ENCODE data around the gene FAM9C. TPM values are rescaled to one million over a fixed set of nuclear protein-coding genes. Genes with fewer than 3 reads are reported as not detected.
A peak's percentile ranks its signal among the peaks of the same experiment; 100 is the strongest.
"Not testable (repeated sequence)": the region's sequence is repeated elsewhere in the genome, so short reads cannot be mapped to it uniquely, and the experiment has no call there.

The FAM9C gene
- total RNA-seq, 1 donor from 2014 or later, result not detected

- DNase-seq (ENCODE audit: extremely low spot score, unreplicated experiment), result no peak
- H3K27ac Mint-ChIP-seq, result no peak overlapping the region
- TF ChIP-seq, protein P1, sequence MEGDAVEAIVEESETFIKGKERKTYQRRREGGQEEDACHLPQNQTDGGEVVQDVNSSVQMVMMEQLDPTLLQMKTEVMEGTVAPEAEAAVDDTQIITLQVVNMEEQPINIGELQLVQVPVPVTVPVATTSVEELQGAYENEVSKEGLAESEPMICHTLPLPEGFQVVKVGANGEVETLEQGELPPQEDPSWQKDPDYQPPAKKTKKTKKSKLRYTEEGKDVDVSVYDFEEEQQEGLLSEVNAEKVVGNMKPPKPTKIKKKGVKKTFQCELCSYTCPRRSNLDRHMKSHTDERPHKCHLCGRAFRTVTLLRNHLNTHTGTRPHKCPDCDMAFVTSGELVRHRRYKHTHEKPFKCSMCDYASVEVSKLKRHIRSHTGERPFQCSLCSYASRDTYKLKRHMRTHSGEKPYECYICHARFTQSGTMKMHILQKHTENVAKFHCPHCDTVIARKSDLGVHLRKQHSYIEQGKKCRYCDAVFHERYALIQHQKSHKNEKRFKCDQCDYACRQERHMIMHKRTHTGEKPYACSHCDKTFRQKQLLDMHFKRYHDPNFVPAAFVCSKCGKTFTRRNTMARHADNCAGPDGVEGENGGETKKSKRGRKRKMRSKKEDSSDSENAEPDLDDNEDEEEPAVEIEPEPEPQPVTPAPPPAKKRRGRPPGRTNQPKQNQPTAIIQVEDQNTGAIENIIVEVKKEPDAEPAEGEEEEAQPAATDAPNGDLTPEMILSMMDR (conservative IDR thresholded peaks at IDR 0.05), result no peak
- H3K36me3 Mint-ChIP-seq, result no peaks in the 10 kb centered on the region
- peaks cover 10% of the 10 kb centered on the region for H3K4me1 Mint-ChIP-seq (ENCODE audit: unreplicated experiment)
- no peaks in the 10 kb centered on the region for H3K27me3 Mint-ChIP-seq
- no peaks in the 10 kb centered on the region for H3K9me3 Mint-ChIP-seq
- no peak overlapping the region for H3K4me3 Mint-ChIP-seq
Observed at GRCh38 chrX:13022926-13023325, 21.5 kb downstream of the FAM9C start.

DNA sequence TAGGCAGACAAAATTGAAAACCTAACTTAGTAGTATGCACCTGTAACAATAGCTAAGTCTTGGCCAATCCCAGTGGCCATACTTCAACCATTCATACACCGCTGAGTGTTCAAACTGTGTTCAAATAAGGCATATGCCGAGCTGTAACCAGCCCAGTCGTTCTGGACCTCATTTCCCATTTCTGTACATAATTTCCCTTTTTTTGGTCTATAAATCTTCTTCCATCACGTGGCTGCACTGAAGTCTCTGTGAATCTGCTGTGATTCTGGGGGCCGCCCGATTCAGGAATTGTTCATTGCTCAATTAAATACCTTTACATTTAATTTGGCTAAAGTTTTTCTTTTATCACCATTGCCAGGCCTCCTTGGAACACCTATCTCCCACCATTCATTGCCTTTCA is 27.7 kb downstream of the FAM9C start:
- not testable (repeated sequence) for H3K9me3 Mint-ChIP-seq

DNA sequence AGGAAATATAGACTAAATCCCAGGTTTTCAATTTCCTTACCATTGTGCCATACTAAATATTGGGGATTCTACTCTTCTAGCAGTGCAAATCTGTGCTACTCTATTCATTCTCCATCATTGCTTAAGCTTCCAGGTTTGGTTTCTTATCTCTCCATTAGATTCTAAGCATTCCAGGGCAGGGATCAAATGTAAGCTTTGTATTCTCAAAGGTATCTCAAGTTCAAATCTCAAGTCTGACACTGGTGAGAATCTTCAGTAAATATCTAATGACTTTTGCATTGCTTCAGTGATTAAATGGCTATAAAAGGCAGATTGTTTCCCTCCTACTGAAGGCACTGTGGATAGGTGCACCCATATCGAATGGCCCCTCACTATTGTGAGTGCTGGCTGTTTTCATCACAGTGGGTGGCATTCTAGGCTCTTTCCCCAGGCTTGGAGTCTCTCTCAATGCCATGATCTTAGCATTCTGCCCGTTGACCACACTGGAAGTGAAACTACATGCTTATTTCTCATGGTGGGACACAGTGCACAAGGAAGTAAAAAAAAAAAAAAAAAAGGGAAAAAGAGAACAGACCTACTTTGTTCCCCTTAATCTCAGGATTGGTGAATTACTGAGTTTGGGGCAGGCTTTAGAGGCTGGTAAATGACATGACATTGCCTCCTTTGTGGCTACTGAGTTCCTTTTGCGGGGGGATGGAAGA is 28.7 kb downstream of the FAM9C start:
- H3K36me3 Mint-ChIP-seq, result no peaks in the 10 kb centered on the region
- peaks cover 14% of the 10 kb centered on the region for H3K4me1 Mint-ChIP-seq (ENCODE audit: unreplicated experiment)
- peaks cover 5% of the 10 kb centered on the region for H3K9me3 Mint-ChIP-seq
- H3K27ac Mint-ChIP-seq, result no peak overlapping the region
- H3K4me3 Mint-ChIP-seq, result no peak overlapping the region
- TF ChIP-seq, protein P1 (conservative IDR thresholded peaks at IDR 0.05), result no peak
- H3K27me3 Mint-ChIP-seq, result no peaks in the 10 kb centered on the region
- DNase-seq (ENCODE audit: extremely low spot score, unreplicated experiment), result no peak

More for the DNA sequence above, 27.7 kb downstream of the FAM9C start:
- not testable (repeated sequence) for DNase-seq (ENCODE audit: extremely low spot score, unreplicated experiment); H3K36me3 Mint-ChIP-seq; H3K27ac Mint-ChIP-seq; H3K4me3 Mint-ChIP-seq; H3K27me3 Mint-ChIP-seq
- peaks cover 16% of the 10 kb centered on the region for H3K4me1 Mint-ChIP-seq (ENCODE audit: unreplicated experiment)

DNA sequence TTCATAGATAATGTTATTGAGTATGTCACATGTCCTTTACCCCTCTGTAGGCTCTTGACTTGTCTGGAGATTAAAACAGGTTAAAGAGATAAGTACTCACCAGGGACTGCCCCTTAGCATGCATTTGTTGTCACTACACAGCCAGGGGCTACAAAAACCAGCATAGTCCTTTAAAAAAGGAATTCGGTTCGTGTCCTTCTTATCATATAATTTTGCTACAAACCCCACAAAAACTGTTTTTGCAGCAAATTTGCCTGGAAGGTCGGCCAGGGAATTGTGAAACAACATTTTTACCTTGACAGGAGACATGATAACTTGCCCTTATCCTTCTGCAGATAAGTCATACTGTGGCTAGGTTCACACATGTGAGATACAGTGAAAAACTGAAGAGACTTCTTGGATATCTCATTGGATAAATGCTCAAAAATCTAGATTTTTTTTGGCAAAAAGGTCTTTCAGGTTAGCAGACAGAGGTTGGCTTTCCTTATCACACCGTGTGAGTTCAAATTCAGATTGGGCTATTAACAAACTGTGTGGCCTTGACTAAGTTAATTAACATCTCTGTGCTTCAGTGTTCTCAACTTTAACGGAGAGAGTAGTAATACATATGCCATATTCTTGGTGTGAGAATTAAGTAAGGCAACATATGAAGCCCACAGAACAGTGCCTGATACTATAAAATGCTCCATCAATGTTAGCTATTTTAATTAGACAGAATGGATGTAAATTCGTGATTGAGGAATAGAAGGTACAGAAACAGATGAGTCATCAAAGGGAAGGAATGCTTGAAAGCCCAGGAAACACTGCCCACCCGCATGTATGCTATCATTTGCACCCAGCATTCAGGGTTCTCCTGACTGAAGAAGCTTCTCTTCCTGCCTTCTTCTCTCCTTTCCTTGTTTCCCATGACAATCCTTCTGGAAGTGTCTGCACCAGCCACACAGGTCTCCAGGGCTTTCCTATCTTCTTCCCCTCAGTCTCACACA is 30.0 kb downstream of the FAM9C start:
- H3K27me3 Mint-ChIP-seq, result no peaks in the 10 kb centered on the region
- peaks cover 12% of the 10 kb centered on the region for H3K4me1 Mint-ChIP-seq (ENCODE audit: unreplicated experiment)
- DNase-seq (ENCODE audit: extremely low spot score, unreplicated experiment), result no peak
- H3K9me3 Mint-ChIP-seq, result peaks cover 5% of the 10 kb centered on the region
- no peak overlapping the region for H3K4me3 Mint-ChIP-seq
- H3K36me3 Mint-ChIP-seq, result no peaks in the 10 kb centered on the region
- TF ChIP-seq, protein P1 (conservative IDR thresholded peaks at IDR 0.05), result no peak
- no peak overlapping the region for H3K27ac Mint-ChIP-seq

- no peaks in the 10 kb centered on the region for H3K27me3 Mint-ChIP-seq
- peaks cover 5% of the 10 kb centered on the region for H3K9me3 Mint-ChIP-seq
- TF ChIP-seq, protein P1 (conservative IDR thresholded peaks at IDR 0.05), result no peak
- H3K4me3 Mint-ChIP-seq, result no peak overlapping the region
- H3K36me3 Mint-ChIP-seq, result no peaks in the 10 kb centered on the region
- H3K4me1 Mint-ChIP-seq (ENCODE audit: unreplicated experiment), result peaks cover 12% of the 10 kb centered on the region
- DNase-seq (ENCODE audit: extremely low spot score, unreplicated experiment), result no peak
- H3K27ac Mint-ChIP-seq, result peak overlapping the region; percentile 0
Observed at GRCh38 chrX:13013363-13014110, 30.9 kb downstream of the FAM9C start.

All from type B pancreatic cell (in vitro differentiated cells).